SKM-1 treated with dmso at 0.1 percent for 144 hours (cell line): ENCODE results near the gene TRAPPC3.
A peak's percentile ranks its signal among the peaks of the same experiment; 100 is the strongest.
"Not testable (repeated sequence)": the region's sequence is repeated elsewhere in the genome, so short reads cannot be mapped to it uniquely, and the experiment has no call there.

ENCODE experiments used
- DNase-seq: peaks from one replicate; lab custom pipeline; 2025; ENCODE audit not compliant: unreplicated experiment; lab: John Stamatoyannopoulos, UW

TRAPPC3 gene

DNA sequence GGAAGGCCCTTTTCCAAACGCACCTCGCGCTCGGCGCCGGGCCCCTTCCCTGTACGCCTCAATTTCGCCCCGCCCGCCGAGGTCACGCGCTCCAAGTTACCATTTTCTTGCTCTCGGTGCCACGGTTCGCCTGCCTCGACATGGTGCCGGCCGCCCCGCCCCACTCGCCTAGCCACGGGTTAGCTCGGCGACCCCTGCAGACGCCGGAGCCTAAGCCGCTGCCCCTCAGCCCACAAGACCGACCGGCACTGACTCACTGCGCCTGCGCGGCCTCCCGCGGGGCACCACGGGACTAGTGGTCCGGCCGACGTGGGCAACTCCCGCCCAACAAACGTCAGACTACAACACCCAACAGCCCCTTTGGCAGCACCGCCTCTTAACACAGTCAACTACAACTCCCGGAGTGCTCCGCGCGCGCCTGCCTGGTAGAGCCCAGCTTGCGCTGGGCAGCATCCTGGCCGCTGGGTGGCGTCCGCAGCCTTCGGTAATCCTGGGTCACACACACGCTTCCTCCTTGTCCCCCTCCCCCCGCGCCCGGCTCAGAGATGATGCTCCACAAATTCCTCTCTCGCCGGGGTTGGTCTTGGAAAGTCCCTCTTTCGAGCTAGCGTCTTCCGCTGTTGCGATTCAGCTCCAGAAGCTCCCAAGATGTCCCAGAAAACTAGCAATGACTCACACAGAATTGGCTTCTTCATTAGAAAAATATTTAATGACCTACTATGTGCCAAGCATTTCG lies at the start of gene TRAPPC3:
Gene TRAPPC3 (minus strand): TSS at position 250 of the 736 bp plus-strand sequence. CDS start 108 bp downstream, at position 142.
- peak; percentile 100 for DNase-seq

DNA sequence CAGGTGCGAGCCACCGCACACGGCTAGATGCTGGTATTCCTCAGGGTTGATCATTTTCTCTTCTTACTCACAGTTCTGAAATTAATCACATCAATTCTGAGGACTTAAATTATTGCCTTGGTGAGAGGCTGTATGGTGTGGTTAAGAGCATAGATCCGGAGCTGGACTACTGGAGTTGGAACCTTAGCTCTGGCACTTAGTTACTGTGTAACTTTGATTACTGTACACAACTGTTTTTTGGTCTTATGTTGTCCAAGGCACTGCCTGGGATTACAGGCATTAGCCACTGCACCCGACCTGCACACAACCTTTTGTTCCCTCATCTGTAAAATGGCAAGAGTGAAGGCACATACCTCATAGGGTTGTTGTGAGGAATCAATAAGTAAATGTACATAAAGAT lies 49.4 kb upstream of the TRAPPC3 start:
- no peak for DNase-seq

DNA sequence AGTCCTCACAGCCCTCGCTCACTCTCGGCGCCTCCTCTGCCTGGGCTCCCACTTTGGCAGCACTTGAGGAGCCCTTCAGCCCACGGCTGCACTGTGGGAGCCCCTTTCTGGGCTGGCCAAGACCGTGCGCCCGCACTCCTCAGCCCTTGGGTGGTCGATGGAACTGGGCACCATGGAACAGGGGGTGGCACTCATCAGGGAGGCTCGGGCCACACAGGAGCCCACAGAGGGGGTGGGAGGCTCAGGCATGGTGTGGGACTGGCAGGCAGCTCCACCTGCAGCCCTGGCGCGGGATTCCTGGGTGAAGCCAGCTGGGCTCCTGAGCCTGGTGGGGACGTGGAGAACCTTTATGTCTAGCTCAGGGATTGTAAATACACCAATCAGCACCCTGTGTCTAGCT lies 47.5 kb upstream of the TRAPPC3 start:
- not testable (repeated sequence) for DNase-seq

DNA sequence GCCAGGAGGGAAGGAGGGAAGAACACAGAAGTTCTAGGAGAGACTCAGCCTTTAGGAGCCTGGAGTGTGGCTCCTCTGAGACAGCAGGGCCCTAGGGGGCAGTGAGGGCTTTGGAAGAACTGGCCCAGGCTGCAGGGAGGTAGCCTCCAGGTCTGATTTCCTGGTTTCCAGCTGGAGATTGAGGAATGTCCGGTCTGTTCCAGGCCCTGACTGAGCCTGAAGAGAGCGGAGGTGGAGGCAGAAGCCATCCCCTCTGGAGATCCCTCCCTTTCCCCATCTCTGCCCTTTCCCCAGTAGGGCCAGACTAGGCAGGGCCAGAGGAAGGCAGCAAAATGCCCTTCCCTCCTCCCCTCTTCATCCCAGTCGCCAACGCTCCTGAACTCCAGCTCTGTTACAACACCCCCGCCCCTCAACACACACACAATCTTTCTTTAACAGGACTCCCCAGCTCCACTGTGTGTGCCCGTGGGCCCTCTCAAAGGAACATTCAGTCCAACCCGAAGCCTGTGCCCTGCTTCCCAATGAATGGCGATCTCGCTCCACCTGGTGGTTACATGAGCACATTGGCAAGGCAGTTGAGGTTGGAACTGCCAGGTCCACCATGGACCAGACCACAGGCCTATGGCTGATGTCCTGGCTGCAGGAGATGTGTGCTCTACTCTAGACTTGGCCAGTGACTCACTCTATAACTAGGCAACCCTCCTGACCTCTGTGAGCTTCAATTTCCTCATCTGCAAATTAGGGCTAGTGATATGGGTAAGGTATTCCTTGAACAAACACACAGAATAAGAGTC lies 38.7 kb upstream of the TRAPPC3 start:
- peak; percentile 73 for DNase-seq

DNA sequence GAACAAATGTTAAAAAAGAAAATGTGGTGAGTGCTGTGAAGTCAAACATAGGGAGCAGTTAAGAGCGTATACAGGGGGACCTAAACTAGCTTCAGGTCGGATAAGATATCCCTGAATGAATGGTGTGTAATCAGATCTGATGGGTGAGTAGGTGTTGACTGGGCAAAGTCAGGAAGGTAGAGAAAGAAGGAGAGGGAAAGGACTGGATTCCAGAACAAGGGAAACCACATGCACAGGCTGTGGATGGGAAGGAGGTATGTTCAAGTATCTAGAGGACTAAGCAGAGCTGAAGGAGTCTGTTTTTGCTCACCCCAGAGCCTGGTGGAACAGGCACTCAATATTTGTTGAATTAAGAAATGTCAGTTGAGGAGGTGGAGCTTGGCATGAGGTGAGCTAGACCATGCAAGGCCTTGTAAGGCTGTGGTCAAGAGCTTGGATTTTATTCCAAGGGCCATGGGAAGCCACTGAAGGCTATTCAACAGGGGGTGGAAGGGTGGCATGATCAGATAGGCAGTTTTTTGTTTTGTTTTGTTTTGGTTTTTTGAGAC lies 34.1 kb upstream of the TRAPPC3 start:
- DNase-seq = no peak

DNA sequence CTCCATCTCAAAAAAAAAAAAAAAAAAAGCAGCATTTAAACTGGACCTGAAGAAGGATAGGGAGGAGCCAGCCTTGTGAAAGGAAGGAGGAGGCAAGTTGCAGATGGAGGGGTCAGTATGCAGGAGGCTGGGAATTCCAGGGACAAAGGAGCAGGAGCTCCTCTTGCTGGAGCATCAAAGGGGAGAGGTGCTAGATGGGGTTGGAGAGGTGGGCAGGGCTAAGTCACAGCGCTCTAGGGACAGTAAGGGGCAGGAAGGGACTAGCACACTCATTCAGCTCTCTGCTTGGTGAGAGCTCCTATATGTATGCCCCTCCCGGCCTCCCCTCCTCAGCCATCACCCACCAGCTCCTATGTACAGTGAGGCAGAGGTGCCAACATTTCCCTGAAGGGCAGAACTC lies 33.4 kb upstream of the TRAPPC3 start:
- DNase-seq = no peak

DNA sequence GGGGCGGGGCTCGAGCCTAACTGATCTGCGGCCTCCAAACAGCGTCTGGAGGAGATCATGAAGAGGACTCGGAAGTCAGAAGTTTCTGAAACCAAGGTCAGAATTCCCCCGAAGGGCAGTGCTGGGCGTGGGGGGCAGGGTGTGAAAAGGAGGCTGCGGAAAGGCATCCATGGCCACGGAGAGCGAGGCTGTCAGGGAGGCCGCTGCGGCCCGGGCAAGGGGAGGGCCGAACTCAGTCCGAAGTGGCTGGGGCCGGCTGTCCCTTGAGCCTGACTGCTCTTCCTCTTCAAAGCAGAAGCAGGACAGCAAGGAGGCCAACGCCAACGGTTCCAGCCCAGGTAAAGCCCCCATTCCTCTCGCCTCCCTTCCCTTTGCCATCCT lies 29.9 kb upstream of the TRAPPC3 start:
- DNase-seq = no peak

DNA sequence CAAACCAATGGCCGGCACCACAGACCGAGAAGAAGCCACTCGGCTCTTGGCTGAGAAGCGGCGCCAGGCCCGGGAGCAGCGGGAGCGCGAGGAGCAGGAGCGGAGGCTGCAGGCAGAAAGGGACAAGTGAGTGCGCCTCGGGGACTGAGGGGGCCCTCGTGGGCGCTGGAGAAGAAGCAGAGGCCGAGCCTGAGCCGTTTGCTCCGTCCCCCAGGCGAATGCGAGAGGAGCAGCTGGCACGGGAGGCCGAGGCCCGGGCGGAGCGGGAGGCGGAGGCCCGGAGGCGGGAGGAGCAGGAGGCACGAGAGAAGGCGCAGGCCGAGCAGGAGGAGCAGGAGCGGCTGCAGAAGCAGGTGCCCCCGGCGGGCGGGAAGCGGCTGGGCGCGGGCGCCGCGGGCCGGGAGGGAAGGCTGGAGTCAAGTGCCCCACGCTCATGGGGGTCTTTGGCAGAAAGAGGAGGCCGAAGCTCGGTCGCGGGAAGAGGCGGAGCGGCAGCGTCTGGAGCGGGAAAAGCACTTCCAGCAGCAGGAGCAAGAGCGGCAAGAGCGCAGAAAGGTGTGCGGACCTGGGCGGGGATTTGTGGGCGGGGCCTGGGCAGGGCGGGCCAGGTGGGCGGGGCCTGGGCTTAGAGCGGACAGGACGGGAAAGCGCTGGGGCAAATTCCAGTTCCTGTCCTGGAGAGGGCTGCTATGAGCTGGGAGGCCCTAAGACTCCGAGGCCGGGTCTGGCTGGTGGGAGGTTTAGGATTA lies 29.4 kb upstream of the TRAPPC3 start:
- DNase-seq = no peak

DNA sequence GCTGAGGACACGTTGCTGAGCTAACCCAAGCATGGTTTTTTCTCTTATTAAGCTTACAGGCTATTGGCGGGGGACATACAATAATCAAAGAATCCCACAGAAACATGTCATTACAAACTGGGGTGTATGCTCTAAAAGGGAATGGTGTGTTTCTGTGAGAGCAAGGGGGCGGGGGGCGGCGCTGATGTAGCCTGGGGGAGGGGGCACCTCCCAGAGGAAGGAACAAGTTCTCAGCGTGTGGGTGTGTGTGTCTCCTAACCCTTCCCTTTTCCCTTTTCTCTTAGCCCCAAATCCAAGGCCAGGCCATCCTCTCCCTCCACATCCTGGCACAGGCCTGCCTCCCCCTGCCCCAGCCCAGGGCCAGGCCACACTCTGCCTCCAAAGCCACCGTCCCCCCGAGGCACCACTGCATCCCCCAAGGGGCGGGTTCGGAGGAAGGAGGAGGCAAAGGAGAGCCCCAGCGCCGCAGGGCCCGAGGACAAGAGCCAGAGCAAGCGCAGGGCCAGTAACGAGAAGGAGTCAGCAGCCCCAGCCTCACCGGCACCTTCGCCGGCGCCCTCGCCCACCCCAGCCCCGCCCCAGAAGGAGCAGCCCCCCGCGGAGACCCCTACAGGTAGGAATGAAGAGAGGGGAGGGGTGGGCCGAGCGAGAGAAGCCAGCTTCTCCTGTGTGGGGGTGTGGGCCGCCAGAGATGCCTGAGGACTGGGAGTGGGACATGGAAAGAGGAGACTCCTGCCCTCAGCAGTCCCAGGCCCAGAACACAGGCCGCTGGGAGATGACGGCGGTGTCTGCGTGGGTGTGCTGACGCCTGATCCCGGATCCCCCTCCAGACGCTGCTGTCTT lies 28.5 kb upstream of the TRAPPC3 start:
- no peak for DNase-seq

DNA sequence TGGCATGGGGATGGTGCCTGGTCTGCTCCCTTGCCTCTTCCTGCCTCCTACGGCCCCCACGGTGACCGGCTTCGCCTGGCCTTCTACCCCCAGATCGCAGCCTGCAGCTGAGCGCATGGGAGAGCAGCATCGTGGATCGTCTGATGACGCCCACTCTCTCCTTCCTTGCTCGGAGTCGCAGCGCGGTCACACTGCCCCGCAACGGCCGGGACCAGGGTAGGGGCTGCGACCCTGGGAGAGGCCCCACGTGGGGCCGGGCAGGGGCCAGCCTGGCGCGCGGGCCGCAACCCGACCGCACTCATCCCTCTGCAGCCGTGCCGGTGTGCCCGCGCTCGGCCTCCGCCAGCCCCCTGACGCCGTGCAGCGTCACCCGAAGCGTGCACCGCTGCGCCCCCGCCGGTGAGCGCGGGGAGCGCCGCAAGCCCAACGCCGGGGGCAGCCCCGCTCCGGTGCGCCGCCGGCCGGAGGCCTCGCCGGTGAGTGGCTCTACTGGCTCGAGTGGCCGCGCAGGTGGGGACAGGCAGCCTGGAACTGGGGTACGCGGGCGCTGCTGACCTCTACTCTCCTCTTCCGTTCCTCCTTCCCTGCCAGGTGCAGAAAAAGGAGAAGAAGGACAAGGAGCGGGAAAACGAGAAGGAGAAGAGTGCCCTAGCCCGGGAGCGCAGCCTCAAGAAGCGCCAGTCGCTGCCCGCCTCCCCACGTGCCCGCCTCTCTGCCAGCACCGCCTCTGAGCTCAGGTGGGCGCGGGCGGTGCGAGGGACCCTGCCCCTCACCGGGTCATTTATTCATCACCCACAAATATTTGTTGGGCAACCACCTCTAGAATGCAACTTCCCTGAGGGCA lies 27.0 kb upstream of the TRAPPC3 start:
- no peak for DNase-seq

DNA sequence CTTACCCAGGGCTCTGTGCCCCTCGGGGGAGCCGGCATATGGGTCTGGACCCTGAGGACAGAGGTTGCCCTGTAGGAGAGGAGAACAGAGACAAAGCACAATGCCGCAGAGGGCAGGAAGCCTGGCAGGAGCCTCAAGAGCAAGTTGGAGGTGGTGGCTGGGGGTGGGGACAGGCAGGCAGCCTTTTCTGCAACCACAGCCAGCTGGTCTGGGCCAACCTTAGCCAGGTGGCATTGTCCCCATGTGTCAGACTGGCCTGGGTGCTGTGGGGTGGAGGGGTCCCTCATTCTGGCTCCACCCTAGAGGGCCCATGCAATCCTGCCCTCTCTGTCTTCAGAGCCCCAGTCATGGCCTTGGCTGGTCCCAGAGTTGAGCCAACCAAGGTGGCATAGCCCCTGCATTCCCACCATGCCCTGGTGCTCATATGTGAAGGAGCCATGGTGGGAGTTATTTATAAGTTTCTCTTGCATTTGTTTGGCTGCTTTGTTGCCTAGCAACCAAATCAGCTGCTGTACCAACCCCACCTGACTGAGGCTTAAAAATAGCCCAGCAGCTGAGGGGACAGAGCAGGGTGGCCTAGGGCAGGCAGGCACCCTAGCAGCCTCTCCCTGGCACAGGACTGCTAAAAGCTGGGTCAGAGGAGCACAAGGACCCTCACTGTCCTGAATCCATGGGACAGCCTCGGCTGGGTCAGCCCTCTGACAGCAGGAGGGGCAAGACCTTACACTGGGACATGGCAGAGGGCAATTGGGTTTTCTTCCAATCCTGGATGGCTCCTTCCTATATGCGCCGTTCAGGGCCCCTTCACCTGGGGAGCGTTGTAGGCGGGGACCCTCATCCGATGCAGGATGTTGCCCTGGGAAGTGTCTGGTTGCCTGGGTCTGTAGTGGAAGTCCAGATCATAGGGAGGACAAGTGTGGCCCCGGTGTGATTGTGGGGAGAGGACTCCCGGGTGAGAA lies 26.1 kb upstream of the TRAPPC3 start:
- no peak for DNase-seq

DNA sequence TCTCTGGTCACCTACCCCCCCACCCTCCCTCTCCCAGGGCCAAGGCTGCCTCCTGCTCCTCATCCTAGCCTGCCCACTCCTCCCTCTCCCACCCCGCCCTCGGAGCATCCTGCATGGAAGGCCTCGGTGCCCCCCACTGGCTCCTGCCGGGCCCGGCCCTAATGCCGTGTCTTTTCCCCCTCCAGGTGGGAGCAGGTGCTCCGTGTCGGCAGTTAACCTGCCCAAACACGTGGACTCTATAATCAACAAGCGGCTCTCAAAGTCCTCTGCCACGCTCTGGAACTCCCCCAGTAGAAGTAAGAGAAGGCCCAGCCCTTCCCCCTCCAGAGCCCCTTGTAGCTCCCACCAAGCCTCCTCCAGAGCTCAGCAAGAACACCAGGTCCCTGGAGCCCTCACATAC lies 25.4 kb upstream of the TRAPPC3 start:
- DNase-seq = no peak

DNA sequence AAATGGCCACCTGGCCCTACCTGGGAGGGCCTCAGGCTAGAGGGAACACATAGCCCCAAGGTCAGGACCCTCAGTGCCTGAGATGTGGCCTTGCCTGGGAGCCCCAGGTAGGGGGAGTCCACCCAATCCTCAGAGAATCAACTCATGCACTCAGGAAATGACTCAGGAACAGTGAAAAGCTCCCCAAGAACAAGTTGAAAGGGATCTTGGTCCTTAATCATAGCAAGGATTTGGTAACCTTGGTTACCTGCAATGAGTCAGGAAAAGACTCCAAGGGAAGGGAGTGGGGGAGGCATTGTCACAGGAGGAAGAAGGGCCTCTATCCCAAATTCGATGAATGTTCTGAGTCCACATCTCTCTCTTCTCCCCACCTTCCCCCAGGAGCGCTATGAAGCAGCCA lies 23.7 kb upstream of the TRAPPC3 start:
- no peak for DNase-seq

DNA sequence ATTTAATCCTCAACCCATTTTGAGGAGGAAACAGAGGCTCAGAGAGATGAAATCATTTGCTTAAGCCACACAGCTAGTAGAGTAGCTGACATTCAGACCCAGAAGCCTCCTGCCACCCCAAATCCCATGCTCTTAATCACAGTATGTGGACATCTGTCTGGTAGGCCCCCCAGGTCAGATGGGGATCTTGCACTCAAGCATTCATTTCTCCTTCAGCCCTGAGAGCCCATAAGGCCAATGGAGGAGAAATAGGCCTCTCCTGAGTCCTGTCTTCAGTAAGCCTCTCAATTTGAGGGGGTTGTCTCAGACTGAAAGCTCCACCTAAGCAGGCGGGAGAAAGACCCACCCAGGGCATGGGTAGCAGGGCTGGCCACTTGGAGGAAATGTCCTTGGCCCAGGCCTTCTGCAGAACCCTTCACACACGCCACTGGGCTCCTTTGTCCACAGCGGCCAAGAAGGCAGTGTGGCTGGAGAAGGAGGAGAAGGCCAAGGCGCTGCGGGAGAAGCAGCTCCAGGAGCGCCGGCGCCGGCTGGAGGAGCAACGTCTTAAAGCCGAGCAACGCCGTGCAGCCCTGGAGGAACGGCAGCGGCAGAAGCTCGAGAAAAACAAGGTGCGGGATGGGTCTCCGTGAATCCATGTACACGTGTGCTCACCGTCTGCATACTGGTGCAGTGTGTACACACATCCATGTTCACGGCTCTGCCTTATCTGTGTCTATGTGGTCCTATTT lies 22.9 kb upstream of the TRAPPC3 start:
- no peak for DNase-seq

DNA sequence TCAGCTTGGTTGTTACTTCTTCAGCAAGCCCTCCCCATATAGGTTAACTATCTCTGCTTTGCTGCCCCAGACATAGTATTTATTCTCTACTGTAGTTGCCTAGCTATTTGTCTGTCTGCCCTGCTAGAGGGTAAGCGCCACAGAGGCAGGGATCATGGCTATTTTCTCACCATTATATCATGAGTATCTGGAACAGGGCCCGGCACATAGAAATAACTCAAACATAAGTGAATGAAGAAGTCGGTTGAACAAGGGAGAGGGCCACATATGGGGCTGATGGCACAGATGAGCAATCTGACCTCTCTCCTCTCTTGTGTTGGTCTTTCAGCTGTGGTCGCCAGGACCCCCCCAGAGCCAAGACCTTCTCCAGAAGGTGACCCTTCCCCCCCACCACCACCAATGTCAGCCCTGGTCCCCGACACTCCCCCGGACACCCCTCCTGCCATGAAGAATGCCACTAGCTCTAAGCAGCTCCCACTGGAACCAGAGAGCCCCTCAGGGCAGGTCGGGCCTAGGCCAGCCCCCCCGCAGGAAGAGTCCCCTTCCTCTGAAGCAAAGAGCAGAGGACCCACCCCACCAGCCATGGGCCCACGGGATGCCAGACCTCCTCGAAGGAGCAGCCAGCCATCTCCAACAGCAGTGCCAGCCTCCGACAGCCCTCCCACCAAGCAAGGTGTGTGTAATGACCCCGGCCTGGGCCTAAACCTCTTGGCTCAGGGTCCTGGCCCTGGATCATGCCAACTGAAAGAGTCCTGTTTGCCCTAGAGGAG lies 21.5 kb upstream of the TRAPPC3 start:
- DNase-seq = no peak

DNA sequence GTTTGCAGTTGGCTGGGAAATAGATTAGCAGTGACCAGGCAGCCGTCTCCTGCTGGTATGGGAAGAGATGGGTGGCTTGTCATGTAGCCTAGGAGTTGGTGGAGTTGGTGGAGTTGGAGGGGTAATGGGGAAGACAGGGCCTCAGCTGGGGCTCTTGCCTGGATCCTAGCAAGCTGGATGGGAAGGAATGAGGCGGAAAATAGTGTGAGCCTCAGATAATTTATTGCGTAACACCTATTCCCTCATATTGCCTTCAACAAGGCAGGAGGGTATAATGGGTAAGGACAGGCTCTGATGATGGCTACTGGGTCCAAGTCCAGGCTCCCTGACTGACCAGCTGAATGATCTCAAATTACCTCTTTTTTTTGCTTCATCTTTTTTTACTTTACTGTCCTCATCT lies 19.2 kb upstream of the TRAPPC3 start:
- no peak for DNase-seq
